Measurements from ENCODE around the gene SNRNP70.
"Not testable (repeated sequence)": the region's sequence is repeated elsewhere in the genome, so short reads cannot be mapped to it uniquely, and the experiment has no call there.

The SNRNP70 gene

DNA sequence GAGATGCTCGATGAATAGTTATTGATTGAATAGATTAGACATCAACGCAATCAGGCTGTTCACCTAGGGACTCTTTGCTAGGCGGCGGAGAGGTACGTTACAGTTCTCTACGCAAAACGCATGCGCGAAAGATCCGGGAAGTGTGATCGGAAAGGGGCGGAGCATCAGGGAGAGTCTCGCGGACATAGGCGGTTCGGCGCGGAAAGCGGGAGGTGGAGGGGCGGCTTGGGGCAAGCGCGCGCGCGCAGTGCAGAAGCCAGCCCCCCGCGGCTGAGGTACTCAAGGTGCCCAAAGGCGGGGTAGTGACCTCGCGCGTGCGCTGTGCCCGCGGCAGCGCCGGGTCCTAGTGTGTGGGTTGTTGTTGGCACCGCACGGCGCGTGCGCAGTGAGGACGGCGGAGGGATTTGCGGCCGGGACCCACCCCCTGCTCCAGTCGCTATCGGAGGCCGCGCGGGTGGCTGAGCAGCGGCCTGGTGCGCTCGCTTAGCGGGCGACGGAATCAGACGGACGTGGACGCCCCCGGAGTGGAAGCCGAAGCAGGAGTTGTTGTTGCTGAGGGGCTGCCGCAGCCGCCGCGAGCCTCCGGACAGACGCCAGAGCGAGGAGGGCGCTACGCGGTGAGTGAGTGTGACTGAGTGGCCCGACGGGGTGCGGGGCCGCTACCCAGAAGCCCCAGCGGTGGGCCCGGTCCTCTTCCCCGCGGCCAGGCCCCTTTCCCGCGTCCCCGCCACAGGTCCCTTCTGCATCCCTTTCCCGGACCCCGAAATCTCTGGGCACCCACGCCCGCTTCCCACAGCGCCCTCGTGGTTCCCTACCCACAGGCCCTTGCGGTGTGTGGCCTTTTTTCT, at the start of gene SNRNP70:
TSS of gene SNRNP70 (plus strand) at position 432 of the 848 bp plus-strand sequence. CDS start 964 bp downstream, outside the sequence.
- DNase-seq: peak; percentile 98

- not testable (repeated sequence) for DNase-seq
Observed at GRCh38 chr19:49036815-49037214, 48.4 kb upstream of the SNRNP70 start, which contains the start of gene CGB1. CGB1 (minus strand) TSS chr19:49036895; CDS start chr19:49036711, 184 bp downstream.

DNA sequence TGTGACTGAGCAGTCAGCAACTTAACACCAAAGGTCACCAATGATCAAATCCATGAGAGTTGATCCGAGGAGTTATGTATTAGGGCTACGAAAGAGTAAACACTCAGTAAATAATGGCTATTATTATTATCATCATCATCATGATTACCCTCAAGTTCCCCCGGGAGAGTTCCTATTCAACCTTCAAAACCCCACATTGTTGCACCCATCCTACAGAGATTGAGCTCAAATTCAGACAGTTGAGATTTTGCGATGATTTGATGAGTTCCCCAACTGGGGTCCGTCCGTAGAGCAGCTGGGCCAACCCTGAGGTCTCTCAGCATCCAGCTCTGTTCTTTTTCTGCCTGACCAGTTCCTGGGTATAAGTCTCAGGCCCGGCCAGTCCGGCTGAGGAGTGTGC, 47.1 kb upstream of the SNRNP70 start:
- not testable (repeated sequence) for DNase-seq

DNA sequence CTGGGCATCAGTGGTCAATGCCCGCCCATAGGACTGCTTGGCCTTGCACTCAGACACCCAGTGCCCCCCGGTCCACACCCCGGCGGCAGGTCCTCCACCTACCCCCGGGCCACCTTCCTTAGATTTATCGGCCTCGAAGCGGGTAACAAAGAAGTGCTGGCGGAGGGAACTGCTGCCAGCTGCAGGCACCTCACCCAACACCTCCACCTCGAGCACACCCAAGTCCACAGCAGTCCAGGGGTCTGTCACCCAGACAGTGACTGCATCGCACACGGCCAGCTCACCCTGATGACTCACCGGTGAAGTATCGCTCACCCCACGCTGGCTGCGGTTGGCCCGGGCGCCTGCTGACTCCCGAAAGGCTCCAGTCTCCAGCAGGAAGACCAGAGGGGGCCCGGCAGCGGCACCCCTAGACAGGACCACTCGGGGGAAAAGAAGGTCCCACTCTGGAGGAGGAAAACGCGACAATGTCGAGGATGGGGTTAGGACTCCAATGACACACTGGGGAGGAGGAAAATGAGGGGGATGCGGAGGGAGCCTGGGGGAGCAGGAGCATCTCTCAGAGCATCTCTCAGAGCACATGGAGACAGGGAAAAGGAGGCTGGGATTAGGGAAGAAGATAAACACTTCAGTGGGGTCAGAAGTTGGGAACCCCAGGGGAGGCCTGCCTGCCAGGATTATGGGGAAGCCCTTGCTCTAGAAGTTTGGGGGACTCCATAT, 46.5 kb upstream of the SNRNP70 start:
- DNase-seq: not testable (repeated sequence)

GRCh38 chr19:49039736-49040135, 45.5 kb upstream of the SNRNP70 start:
- DNase-seq: not testable (repeated sequence)

DNA sequence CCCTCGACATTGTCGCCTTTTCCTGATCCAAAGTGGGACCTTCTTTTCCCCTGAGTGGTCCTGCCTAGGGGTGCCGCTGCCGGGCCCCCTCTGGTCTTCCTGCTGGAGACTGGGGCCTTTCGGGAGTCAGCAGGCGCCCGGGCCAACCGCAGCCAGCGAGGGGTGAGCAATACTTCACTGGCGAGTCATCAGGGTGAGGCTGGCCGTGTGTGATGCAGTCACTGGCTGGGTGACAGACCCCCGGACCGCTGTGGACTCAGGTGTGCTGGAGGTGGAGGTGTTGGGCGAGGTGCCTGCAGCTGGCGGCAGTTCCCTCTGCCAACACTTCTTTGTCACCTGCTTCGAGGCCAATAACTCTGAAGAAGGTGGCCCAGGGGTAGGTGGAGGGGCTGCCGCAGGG, 43.1 kb upstream of the SNRNP70 start:
- DNase-seq: no peak

- DNase-seq: not testable (repeated sequence)
Observed at GRCh38 chr19:49042666-49043065, 42.6 kb upstream of the SNRNP70 start.

DNA sequence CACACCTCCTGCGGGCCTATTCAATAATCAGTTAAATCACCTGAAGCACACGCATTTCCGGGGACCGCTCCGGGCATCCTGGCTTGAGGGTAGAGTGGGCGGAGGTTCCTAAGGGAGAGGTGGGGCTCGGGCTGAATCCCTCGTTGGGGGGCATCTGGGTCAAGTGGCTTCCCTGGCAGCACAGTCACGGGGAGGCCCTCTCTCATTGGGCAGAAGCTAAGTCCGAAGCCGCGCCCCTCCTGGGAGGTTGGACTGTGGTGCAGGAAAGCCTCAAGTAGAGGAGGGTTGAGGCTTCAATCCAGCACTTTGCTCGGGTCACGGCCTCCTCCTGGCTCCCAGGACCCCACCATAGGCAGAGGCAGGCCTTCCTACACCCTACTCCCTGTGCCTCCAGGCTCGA, 41.7 kb upstream of the SNRNP70 start, which contains the start of gene CGB5:
TSS of gene CGB5 (plus strand) at position 301 of the 400 bp plus-strand sequence. CDS start 362 bp downstream, outside the sequence.
- DNase-seq: not testable (repeated sequence)

- DNase-seq: not testable (repeated sequence)
Observed at GRCh38 chr19:49049011-49049410, 36.2 kb upstream of the SNRNP70 start, which contains the start of gene CGB8. CGB8 (minus strand) TSS chr19:49049111; CDS start chr19:49048739, 372 bp downstream.

- DNase-seq: not testable (repeated sequence)
Observed at GRCh38 chr19:49049834-49050233, 35.4 kb upstream of the SNRNP70 start.

DNA sequence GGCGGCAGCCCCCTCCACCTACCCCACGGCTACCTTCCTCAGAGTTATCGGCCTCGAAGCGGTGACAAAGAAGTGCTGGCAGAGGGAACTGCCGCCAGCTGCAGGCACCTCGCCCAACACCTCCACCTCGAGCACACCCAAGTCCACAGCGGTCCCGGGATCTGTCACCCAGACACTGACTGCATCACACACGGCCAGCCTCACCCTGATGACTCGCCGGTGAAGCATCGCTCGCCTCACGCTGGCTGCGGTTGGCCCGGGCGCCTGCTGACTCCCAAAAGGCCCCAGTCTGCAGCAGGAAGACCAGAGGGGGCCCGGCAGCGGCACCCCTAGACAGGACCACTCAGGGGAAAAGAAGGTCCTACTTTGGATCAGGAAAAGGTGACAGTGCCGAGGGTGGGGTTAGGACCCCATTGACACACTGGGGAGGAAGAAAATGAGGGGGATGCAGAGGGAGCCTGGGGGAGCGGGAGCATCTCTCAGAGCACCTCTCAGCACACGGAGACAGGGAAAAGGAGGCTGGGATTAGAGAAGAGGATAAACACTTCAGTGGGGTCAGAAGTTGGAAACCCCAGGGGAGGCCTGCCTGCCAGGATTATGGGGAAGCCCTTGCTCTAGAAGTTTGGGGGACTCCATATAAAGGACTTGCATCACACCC, 34.7 kb upstream of the SNRNP70 start:
- DNase-seq: not testable (repeated sequence)

GRCh38 chr19:49056101-49056901, 28.9 kb upstream of the SNRNP70 start:
- DNase-seq: peak; percentile 55

DNA sequence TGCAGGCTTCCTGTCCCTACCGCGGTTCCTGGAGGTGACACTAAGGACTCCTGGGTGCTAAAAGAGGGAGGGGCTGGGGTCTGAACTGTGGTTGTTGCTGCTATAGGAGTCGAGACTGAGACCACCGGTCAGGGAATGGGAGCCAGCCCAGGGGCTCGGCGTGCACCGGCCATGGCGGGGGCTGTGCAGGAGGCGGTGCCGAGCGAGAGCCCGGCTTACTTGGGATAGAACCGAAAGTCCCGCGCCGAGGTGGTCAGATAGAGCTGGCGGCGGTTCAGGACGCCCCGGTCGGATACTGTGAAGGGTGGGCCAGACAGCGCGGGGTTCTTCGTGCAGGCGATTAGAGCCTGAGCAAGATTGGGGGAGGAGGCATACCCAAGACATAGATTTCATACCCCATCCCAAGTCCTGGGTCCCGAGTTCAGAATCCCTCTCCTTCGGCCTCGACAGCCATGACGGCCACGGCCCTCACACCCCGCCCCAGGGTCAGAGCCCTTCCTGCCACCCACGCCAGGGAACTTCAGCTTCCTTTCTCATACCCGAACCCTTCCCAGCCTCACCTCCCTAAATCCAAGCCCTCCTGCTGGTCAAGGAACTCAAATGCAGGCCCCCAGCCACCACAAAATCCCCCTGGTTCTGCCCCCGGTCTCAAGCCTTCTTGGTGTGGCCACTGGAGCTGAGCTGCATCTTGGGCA, 28.2 kb upstream of the SNRNP70 start:
- not testable (repeated sequence) for DNase-seq

DNA sequence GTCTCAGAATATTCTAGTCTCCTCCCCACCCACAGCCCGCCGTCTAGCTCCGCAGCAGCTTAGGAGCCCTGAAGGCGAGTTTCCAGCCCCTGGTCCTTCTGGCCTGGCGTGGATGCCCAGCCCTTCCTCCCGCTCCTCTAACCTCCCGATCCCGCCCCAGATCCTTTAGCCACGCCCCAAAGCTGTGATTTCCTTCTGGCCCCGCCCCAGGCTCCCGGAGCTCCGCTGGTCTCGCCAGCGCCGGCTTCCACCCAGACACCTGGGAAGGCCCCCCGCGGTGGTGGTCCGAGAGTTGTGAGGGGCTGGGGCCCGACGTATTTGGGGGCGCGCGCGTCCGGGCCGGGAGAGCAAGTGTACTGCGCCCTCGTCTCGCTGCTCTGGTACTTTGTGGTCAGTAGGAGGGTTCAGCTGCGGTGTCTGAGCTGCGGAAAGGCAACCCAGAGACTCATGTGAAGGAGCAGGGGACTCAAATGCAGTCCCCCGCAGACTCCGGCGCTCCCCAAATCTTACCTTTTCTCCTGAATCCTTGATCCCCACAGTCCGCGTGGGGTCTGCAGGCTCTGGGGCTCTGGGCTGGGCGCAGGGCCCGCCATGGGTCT, 27.5 kb upstream of the SNRNP70 start, which contains the start of gene CGB7:
TSS of gene CGB7 (minus strand) at position 114 of the 599 bp plus-strand sequence. CDS start 2,374 bp downstream, outside the sequence.
- no peak for DNase-seq

DNA sequence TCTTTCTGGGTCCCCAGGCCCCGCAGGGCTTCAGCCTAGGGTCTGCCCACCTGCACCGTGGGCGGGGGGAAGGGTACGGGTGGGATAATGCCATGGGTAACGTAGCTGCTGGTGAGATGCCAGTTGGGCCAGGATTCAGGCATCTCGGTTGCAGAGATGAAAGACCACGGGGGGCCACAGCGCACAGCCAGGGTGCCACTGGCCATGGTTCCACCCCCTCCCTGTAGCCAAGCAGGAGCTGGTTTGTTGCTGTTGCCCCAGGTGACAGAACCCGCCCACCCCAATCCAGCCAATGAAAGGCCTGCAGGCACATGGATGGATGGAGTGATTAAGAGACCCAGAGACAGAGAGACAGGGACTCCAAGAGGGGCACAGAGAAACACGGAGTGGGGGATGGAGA, 26.7 kb upstream of the SNRNP70 start:
- no peak for DNase-seq

- DNase-seq: no peak
Observed at GRCh38 chr19:49059053-49059452, 26.2 kb upstream of the SNRNP70 start.

GRCh38 chr19:49061000-49061399, 24.3 kb upstream of the SNRNP70 start:
- no peak for DNase-seq

- DNase-seq: peak; percentile 14
Observed at GRCh38 chr19:49061445-49061844, 23.8 kb upstream of the SNRNP70 start.

DNA sequence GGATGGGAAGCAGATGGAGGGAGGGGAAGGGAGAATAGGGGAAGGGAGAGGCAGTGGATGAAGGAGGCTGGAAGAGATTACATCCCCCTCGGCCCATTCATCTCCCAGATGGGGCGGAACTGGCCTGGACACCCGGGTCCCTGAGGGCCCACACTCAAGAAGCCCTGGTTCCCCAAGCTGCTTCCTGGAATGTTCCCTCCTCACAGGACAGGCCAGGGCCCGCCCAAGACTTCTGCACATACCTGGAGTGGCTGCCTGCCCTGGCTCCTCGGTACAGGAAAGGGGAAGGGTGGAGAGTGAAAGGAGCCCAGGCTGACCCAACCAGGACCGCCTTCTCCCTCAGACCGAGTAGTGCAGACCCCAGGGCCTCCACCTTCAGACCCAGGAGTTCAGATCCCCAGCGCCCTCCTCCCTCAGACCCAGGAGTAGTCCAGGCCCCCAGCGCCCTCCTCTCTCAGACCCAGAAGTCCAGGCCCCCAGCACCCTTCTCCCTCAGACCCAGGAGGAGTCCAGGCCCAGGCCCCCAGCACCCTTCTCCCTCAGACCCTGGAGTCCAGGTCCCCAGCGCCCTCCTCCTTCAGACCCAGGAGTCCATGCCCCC, 21.1 kb upstream of the SNRNP70 start:
- no peak for DNase-seq
